HepG2 (cell line): Measurements from ENCODE around the gene RASA3. TPM values are rescaled to one million over a fixed set of nuclear protein-coding genes. Genes with fewer than 3 reads are reported as not detected.

Source experiments
- ATAC-seq: fragments of 200-7000 bp; cut with Tn5 transposase; 3 replicates; pipeline ENCODE4 v1.9.1; 2020; ENCODE audit warnings: mild to moderate bottlenecking, moderate library complexity
- BruUV-seq: library from RNA; stranded (reverse); fragments of 400-500 nt; replicated peaks from 2 replicates; lab custom pipeline; 2021; lab: Mats Ljungman, UMichigan
- CTCF ChIA-PET: fragments of 300-600 bp; formaldehyde crosslinking; extraction: SDS; loops from one replicate; lab custom pipeline; 2021; ENCODE audit warnings: low total read pairs, inconsistent platforms, low intra/inter-chr PET ratio; lab: Yijun Ruan, JAX
- POLR2A ChIA-PET: fragments of 350-600 bp; sonication (Branson Sonifier 250); formaldehyde crosslinking; loops from one replicate; lab custom pipeline; 2020; ENCODE audit warnings: antibody characterized with exemption, inconsistent platforms; lab: Yijun Ruan, JAX
- DNase-seq: peaks from one replicate; pipeline ENCODE4 v3.0.0-alpha.2; 2015; ENCODE audit warnings: low spot score
- FAIRE-seq: peaks from 3 replicates; lab custom pipeline; 2011; peaks lifted over from hg19 to GRCh38; lab: Jason Lieb, UNC
- H2AFZ ChIP-seq: one replicate; pipeline ENCODE4 v1.6.1; 2011; ENCODE audit warnings: low read length, inconsistent platforms
- H3K27ac ChIP-seq: fragments of 300-600 bp; 3 replicates; pipeline ENCODE4 v1.8.0; 2011; ENCODE audit warnings: mixed run types, mild to moderate bottlenecking, mixed read lengths, low read length, inconsistent platforms; ENCODE audit not compliant: insufficient read depth; ENCODE audit errors: extremely low read length
- H3K27me3 ChIP-seq, 2 experiments: fragments of 200-600 bp in 1 of 2; 2 replicates in 1 of 2; 3 replicates in 1 of 2; pipeline versions ENCODE4 v1.6.0 to v1.8.0; 2011; ENCODE audit warnings: low read length in 2 of 2, mild to moderate bottlenecking in 2 of 2, moderate library complexity in 2 of 2, inconsistent platforms in 1 of 2; ENCODE audit not compliant: insufficient read depth in 2 of 2, control insufficient read depth in 1 of 2
- H3K36me3 ChIP-seq, 2 experiments: fragments of 200-600 bp in 1 of 2; replicated peaks in 1 of 2; 2 replicates in 1 of 2; 3 replicates in 1 of 2; pipeline versions ENCODE4 v1.5.1 to v1.8.0; 2011; ENCODE audit warnings: low read length in 2 of 2, inconsistent platforms in 1 of 2; ENCODE audit not compliant: insufficient read depth in 2 of 2, control insufficient read depth in 1 of 2
- H3K4me1 ChIP-seq: 2 replicates; pipeline ENCODE4 v1.5.1; 2012; ENCODE audit warnings: low read length, inconsistent platforms; ENCODE audit not compliant: insufficient read depth
- H3K4me2 ChIP-seq: 2 replicates; pipeline ENCODE4 v1.6.0; 2011; ENCODE audit warnings: low read depth, low read length, inconsistent platforms
- H3K4me3 ChIP-seq, 3 experiments: fragments of 200-600 bp in 1 of 3; sonication (generic), shearing (Covaris generic) in 1 of 3; replicated peaks in 1 of 3; 2 replicates each; pipeline ENCODE4 v1.5.1; 2011 to 2016; ENCODE audit warnings: low read length in 3 of 3, inconsistent platforms in 2 of 3, low read depth in 2 of 3, mild to moderate bottlenecking in 2 of 3, control low read depth in 1 of 3, mixed read lengths in 1 of 3; ENCODE audit not compliant: insufficient read depth in 1 of 3
- H3K79me2 ChIP-seq: one replicate; pipeline ENCODE4 v1.6.1; 2011; ENCODE audit warnings: low read length, inconsistent platforms; ENCODE audit not compliant: insufficient read depth
- H3K9ac ChIP-seq: 2 replicates; pipeline ENCODE4 v1.6.0; 2011; ENCODE audit warnings: mild to moderate bottlenecking, low read depth, low read length, inconsistent platforms; ENCODE audit not compliant: insufficient read depth
- H3K9me3 ChIP-seq: 2 replicates; pipeline ENCODE4 v1.5.1; 2012; ENCODE audit warnings: mild to moderate bottlenecking, low read length
- H4K20me1 ChIP-seq: 2 replicates; pipeline ENCODE4 v1.6.0; 2011; ENCODE audit warnings: inconsistent platforms, mild to moderate bottlenecking, low read length, moderate library complexity; ENCODE audit not compliant: insufficient read depth
- CREB3 ChIP-seq: sonication (generic); formaldehyde crosslinking; IDR thresholded peaks from 2 replicates; pipeline ENCODE4 v1.5.0; 2020; ENCODE audit warnings: missing genetic modification reagents
- HNRNPK ChIP-seq: fragments of 200-400 bp; formaldehyde crosslinking; IDR thresholded peaks from 2 replicates; pipeline ENCODE4 v1.6.1; 2018; ENCODE audit warnings: low read length, low read depth, moderate library complexity, mild to moderate bottlenecking; ENCODE audit not compliant: poor library complexity, severe bottlenecking
- MLLT10 ChIP-seq: sonication (generic); formaldehyde crosslinking; IDR thresholded peaks from 2 replicates; pipeline ENCODE4 v1.4.0; 2020; ENCODE audit warnings: missing genetic modification reagents
- NONO ChIP-seq, 2 experiments: fragments of 450-650 bp in 1 of 2; sonication (generic) in 1 of 2; formaldehyde crosslinking in 1 of 2; IDR thresholded peaks in 1 of 2; conservative IDR thresholded peaks in 1 of 2; 2 replicates each; pipeline versions ENCODE4 v1.6.1 to v1.8.0; 2017 to 2022; ENCODE audit warnings: mild to moderate bottlenecking in 1 of 2, missing genetic modification reagents in 1 of 2, moderate library complexity in 1 of 2
- SNRNP70 ChIP-seq: fragments of 200-400 bp; formaldehyde crosslinking; IDR thresholded peaks from 2 replicates; pipeline ENCODE4 v1.6.1; 2017; ENCODE audit warnings: mild to moderate bottlenecking, low read depth, low read length, moderate library complexity
- SRSF1 ChIP-seq: fragments of 200-400 bp; formaldehyde crosslinking; optimal IDR thresholded peaks from 2 replicates; pipeline ENCODE3; 2017; ENCODE audit warnings: mild to moderate bottlenecking, low read depth, low read length, moderate library complexity
- ZMAT3 ChIP-seq: sonication (generic); formaldehyde crosslinking; conservative IDR thresholded peaks from 2 replicates; pipeline ENCODE4 v1.7.0; 2021; ENCODE audit warnings: missing genetic modification reagents
- ZNF484 ChIP-seq: sonication (generic); formaldehyde crosslinking; IDR thresholded peaks from 2 replicates; pipeline ENCODE4 v1.5.1; 2020; ENCODE audit warnings: mild to moderate bottlenecking, low read depth, missing genetic modification reagents, borderline replicate concordance
- ZNF768 ChIP-seq: sonication (generic); formaldehyde crosslinking; IDR thresholded peaks from 2 replicates; pipeline ENCODE4 v1.4.0; 2020; ENCODE audit warnings: missing genetic modification reagents
- ZNF883 ChIP-seq: sonication (generic); formaldehyde crosslinking; IDR thresholded peaks from 2 replicates; pipeline ENCODE4 v1.5.1; 2020; ENCODE audit warnings: mild to moderate bottlenecking, missing genetic modification reagents; ENCODE audit errors: not compliant biosample characterization
- ZSCAN12 ChIP-seq: sonication (generic); formaldehyde crosslinking; IDR thresholded peaks from 2 replicates; pipeline ENCODE4 v1.9.0; 2021; ENCODE audit warnings: mild to moderate bottlenecking, missing genetic modification reagents
- ZSCAN9 ChIP-seq: IDR thresholded peaks from 2 replicates; pipeline ENCODE4 v1.6.1; 2016; ENCODE audit warnings: borderline replicate concordance
- WGBS: methylation state at CpG from one replicate; pipeline ENCODE4 v1.1.6; 2017; ENCODE audit warnings: low lambda C conversion rate; 5-methylcytosine and 5-hydroxymethylcytosine counted together
- in situ Hi-C: cut with HindIII; loops from 2 replicates; pipeline ENCODE4 v1.10.0; 2017; ENCODE audit warnings: low pct_unique_long_range_greater_than_20kb; ENCODE audit not compliant: extremely low pct_ligation_motif_present
- intact Hi-C: fragments of 100-400 bp; cut with micrococcal nuclease; formaldehyde crosslinking; loops from one replicate; pipeline ENCODE4 v1.10.0; 2022; ENCODE audit not compliant: unreplicated experiment
- polyA plus RNA-seq, 8 experiments: library from polyadenylated mRNA; depleted of rRNA in 3 of 8; stranded (reverse) in 7 of 8; unstranded in 1 of 8; fragments of >200 nt; fragmentation: Illumina TruSeq in 4 of 8; extraction: Trizol in 4 of 8; gene quantifications; 2 replicates each; pipeline versions ENCODE4 v1.2.1 to v1.2.3, GENCODE V29; 2011 to 2016; ENCODE audit warnings: low read depth in 4 of 8, missing spikeins in 1 of 8, mixed read lengths in 1 of 8; ENCODE audit not compliant: insufficient read depth in 1 of 8
- total RNA-seq, 5 experiments: library from RNA; depleted of rRNA; stranded (reverse); fragments of >200 nt; fragmentation: Illumina TruSeq; extraction: Trizol; gene quantifications; 2 replicates each; pipeline ENCODE4 v1.2.3, GENCODE V29; 2016; ENCODE audit warnings: low read depth in 1 of 5
- TF ChIP-seq, protein P1 (sequence below): sonication (generic); formaldehyde crosslinking; IDR thresholded peaks from 2 replicates; pipeline ENCODE4 v1.4.0; 2020; ENCODE audit warnings: missing genetic modification reagents
- TF ChIP-seq, protein P2 (sequence below): sonication (generic); formaldehyde crosslinking; IDR thresholded peaks from 2 replicates; pipeline ENCODE4 v1.4.0; 2020; ENCODE audit warnings: low read depth, mild to moderate bottlenecking, missing genetic modification reagents

RASA3 gene
- total and polyA plus RNA-seq, 2 of the 13 experiments (the other 11 are each of a cell fraction or from before 2014, with no cell fraction given) = 0.05 TPM; not detected in 1

DNA sequence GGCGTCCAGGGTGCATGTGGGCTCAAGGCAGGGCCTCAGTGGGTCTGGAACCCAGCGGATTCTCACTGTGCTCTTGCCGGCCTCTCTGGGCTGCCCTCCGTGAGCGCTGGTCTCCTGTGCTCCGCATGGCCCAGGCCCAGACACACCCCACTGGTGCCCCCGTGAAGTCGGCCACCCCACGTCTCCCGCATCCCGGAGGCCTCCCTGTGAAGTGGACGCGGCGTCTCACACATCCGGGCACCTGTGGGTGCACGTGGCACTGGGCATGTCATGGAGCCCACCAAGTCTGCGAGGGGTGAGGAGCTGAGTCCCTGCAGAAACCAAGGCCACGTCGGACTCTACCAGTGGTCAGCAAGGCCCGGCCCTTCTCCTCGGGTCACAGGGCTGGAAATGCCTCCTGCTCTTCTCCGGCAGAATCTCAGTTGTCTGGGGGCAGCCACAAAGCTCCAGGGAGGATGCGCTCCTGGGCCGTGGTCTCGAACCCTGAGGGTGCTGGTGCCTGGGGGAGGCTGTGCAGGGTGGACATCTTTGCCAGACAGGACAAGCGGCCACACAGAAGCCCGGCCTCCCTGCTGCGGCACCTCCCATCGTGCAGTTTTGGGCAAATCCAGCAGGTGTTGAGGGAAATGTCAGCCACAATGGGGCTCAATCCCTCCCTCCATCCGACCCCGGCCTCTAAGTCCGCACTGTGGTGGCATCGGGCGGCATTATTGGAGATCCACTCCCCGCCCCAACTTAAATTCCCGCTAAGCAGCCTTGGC, 160.8 kb downstream of the RASA3 start:
- CTCF ChIA-PET = no interaction called here
- Histone ChIP-seq H3K4me3 (no peak overlapping the region), H3K4me1 (no peaks in the 10 kb centered on the region), H3K27me3 (peaks cover 11 to 47% of the 10 kb centered on the region in 2 experiments), H2AFZ (no peak overlapping the region), H3K9ac (no peak overlapping the region), H3K4me2 (no peak overlapping the region), H3K27ac (no peak overlapping the region), H3K9me3 (no peaks in the 10 kb centered on the region), H3K36me3 (no peaks in the 10 kb centered on the region), H3K79me2 (no peaks in the 10 kb centered on the region), H4K20me1 (no peaks in the 10 kb centered on the region)
- in situ Hi-C loops (no loop called here), intact Hi-C loops (no loop called here)
- no TSS peak for BruUV-seq
- FAIRE-seq = no peak
- DNase-seq = no peak
- no peak for TF ChIP-seq MLLT10 (CRISPR knock-in tag)
- TF ChIP-seq SRSF1 = no peak
- no peak for TF ChIP-seq ZNF484 (CRISPR knock-in tag)
- TF ChIP-seq SNRNP70 = no peak
- ATAC-seq = no peak
- 81% methylated on average over 4 of the region's 36 CpGs for WGBS
- POLR2A ChIA-PET = no interaction called here

GRCh38 chr13:113970810-113971470, 161.5 kb downstream of the RASA3 start:
- POLR2A ChIA-PET = no interaction called here
- in situ Hi-C loops = no loop called here
- H3K79me2 ChIP-seq = no peaks in the 10 kb centered on the region
- H2AFZ ChIP-seq = no peak overlapping the region
- no peak for FAIRE-seq
- TF ChIP-seq, protein P1, sequence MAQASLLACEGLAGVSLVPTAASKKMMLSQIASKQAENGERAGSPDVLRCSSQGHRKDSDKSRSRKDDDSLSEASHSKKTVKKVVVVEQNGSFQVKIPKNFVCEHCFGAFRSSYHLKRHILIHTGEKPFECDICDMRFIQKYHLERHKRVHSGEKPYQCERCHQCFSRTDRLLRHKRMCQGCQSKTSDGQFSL (CRISPR knock-in tag) = no peak
- TF ChIP-seq ZSCAN12 (CRISPR knock-in tag) (no peak), NONO (IDR thresholded peaks at IDR 0.05) (no peak), NONO (CRISPR knock-in tag; conservative IDR thresholded peaks at IDR 0.05) (no peak), ZNF768 (no peak), ZMAT3 (CRISPR knock-in tag) (no peak), HNRNPK (no peak), CREB3 (CRISPR knock-in tag) (no peak), ZNF883 (CRISPR knock-in tag) (no peak), ZSCAN9 (no peak)
- TF ChIP-seq, protein P2, sequence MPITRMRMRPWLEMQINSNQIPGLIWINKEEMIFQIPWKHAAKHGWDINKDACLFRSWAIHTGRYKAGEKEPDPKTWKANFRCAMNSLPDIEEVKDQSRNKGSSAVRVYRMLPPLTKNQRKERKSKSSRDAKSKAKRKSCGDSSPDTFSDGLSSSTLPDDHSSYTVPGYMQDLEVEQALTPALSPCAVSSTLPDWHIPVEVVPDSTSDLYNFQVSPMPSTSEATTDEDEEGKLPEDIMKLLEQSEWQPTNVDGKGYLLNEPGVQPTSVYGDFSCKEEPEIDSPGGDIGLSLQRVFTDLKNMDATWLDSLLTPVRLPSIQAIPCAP (CRISPR knock-in tag) = no peak
- TF ChIP-seq, all 625 proteins: peak for 0
- intact Hi-C loops = no loop called here
- H4K20me1 ChIP-seq = no peaks in the 10 kb centered on the region
- H3K27me3 ChIP-seq = peaks cover 11 to 47% of the 10 kb centered on the region in 2 experiments
- no peak overlapping the region for H3K27ac ChIP-seq
- ATAC-seq (no peak), DNase-seq (no peak)
- no peaks in the 10 kb centered on the region for H3K36me3 ChIP-seq
- no peak overlapping the region for H3K9ac ChIP-seq
- H3K4me2 ChIP-seq = no peak overlapping the region
- no peak overlapping the region for H3K4me3 ChIP-seq
- H3K4me1 ChIP-seq = no peaks in the 10 kb centered on the region
- WGBS = 15% methylated on average over 9 of the region's 19 CpGs
- CTCF ChIA-PET = no interaction called here
- BruUV-seq = no TSS peak
- peaks cover 5% of the 10 kb centered on the region for H3K9me3 ChIP-seq
